GM13976 (cell line): ENCODE measurements around the gene OMG.
A peak's percentile ranks its signal among the peaks of the same experiment; 100 is the strongest.

Experiments
- DNase-seq: peaks from one replicate; pipeline ENCODE4 v3.0.0; 2012; ENCODE audit warnings: low spot score
- in situ Hi-C: fragments of 300-500 bp; cut with MboI; formaldehyde crosslinking; loops from one replicate; pipeline ENCODE4 v1.12.0; 2022; ENCODE audit warnings: low sequenced_read_pairs, mixed read lengths, inconsistent platforms; ENCODE audit not compliant: unreplicated experiment
- TF ChIP-seq, protein P1 (sequence below): IDR thresholded peaks from 2 replicates; pipeline ENCODE4 v1.5.1; 2012; ENCODE audit warnings: borderline replicate concordance, mild to moderate bottlenecking; ENCODE audit not compliant: insufficient read depth; ENCODE audit errors: extremely low read depth, missing control alignments, control extremely low read depth

OMG gene

DNA sequence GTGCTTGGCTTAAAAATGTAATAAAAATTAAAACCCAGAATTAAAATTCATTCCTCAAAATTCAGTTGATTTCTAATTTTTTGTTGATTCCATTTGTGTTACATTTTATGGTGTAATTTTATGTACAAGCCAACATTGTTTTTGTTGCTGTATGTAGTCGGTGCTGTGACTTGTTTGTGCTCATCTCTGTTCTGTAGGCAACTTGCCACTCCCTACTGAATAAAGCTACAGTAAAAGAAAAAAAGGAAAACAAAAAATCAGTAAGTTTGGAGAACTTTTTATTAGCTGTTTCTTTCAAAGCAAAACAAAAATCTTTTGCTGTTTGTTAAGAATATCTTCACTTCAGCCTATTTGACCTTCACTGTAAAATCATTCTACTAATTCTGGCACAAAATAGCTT, 44.3 kb downstream of the OMG start:
- in situ Hi-C loops, result no loop called here
- TF ChIP-seq, protein P1, sequence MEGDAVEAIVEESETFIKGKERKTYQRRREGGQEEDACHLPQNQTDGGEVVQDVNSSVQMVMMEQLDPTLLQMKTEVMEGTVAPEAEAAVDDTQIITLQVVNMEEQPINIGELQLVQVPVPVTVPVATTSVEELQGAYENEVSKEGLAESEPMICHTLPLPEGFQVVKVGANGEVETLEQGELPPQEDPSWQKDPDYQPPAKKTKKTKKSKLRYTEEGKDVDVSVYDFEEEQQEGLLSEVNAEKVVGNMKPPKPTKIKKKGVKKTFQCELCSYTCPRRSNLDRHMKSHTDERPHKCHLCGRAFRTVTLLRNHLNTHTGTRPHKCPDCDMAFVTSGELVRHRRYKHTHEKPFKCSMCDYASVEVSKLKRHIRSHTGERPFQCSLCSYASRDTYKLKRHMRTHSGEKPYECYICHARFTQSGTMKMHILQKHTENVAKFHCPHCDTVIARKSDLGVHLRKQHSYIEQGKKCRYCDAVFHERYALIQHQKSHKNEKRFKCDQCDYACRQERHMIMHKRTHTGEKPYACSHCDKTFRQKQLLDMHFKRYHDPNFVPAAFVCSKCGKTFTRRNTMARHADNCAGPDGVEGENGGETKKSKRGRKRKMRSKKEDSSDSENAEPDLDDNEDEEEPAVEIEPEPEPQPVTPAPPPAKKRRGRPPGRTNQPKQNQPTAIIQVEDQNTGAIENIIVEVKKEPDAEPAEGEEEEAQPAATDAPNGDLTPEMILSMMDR, result no peak
- no peak for DNase-seq

DNA sequence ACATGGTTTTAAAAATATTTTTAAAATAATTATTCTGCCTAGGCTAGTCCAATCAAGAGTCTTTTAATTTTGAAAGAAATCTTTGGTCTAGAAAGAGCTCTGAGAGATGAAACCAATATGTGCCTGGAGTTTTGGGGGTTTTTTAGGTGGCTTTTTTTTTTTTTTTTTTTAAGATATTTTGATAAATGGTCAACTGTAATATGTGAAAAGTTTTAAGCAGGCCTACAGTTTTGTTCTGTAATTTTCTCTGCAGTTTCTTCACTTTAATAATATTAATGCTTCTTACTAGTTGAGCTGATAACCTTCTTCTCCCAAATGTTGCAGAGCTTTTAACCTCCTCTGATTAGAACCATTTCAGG, 45.1 kb downstream of the OMG start:
- in situ Hi-C loops, result no loop called here
- DNase-seq, result no peak
- TF ChIP-seq, protein P1, result no peak

DNA sequence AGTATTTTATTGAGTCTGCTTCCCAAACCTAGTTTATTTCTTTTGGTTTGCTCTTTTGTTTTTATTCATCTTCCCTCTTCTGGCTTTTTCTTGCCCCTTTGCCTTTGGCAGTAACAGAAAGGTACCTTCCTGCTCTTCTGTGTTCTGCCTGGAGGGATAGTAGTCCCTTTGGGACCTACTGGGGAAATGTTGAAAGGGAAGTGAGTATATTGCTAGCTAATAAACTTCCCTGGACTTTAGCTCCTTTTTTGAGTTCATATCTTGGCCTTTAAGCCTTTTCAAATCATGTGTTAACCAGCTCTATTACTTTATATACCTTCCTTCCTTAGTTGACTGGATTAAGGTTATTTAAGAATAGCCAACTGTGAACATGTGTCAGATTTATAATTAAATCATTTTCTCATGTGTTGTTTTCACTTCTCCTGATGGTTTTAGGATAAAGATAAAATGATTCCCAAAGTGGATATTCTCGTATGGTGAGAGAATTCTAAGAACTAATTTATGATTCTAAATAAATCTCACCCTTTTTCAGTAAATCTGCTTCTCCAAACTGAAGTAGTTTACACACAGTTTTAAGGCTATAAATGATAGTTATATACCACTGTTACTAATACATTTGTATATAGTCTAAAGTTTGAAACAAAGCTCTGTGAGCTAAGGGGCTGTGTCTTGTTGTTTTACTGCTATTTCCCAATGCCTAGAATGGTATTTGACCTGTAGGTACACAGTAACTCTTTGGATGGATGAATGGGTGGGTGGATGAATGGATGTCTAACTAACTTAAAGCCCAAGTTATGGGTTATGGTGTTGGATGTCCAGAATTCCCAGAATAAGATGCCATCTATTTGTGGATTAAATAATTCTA, 45.7 kb downstream of the OMG start:
- DNase-seq, result no peak
- TF ChIP-seq, protein P1, result no peak
- in situ Hi-C loops, result no loop called here

DNA sequence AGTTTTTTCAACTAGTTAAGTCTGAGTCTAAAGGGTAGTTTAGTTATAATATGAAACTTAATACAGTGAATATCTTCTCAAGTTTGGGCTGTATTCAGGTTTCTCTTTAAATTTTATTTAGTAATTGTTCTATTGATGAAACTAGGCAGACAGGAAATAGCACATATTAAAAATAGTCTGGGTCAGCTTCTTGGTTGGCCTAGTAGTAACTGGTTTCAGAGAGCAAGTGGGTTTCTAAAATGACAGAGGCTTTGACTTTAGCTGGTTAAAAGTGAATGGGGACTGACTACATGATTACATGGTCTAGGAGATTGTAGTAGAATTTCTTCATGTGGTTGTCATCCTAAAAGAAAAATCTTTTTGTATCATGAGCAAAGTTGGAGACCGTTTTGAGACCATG, 46.8 kb downstream of the OMG start:
- in situ Hi-C loops, result no loop called here
- peak; percentile 45 for DNase-seq
- TF ChIP-seq, protein P1, result no peak

DNA sequence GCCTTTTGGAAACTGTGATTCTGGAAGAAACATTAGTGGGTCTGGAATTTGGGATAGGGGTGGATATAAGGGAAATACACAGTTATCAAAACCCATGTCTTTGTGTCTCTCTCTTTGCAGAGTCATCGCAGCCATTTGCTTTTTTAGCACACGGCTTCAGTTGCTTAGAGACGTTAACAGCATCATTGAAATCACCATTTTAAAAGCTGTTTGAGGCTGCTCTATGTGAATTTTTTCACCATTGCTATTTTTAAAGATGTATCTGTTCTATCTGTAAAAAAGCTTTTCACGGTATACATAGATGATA, 47.3 kb downstream of the OMG start:
- no peak for DNase-seq
- TF ChIP-seq, protein P1, result no peak
- in situ Hi-C loops, result no loop called here

DNA sequence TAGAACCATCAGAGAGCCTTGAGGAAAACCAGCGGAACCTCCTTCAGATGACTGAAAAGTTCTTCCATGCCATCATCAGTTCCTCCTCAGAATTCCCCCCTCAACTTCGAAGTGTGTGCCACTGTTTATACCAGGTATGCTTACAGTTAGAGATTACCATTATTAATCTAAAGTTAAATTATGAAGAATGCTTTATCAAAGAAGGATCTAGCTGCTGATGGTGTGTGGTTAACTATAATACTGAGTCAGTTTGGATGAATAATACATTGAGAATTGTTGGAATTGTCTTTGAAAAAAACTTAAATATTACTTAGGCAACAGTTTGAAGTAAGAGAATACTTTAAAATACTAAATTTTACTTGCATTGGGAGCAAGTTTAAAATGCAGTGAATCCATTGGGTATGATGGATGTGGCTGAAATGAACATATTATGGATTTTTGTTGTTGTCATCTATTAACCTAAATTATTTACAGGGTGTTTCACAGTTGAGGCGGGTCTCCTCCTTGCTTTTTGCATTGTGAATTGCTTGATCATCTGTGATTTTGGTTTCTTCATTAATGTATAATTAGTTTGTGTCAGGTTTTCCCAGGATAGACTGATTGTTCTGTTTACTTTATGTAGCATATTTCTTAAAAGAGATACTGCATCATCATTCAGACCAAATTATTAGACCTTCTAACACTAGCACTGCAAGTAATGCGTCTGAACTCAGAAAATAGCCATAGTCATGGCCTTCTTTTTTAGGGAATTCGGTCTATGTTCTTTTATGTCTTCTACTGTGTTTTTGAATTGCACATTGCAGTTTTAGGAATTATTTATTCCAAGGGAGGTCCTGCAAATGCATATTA, 47.8 kb downstream of the OMG start:
- in situ Hi-C loops, result no loop called here
- DNase-seq, result no peak
- TF ChIP-seq, protein P1, result no peak
